GM19193 (cell line): ENCODE data around the gene PLAC1.

Experiments
- POLR2A ChIP-seq: IDR thresholded peaks from 4 replicates; pipeline ENCODE4 v1.6.1; 2011; ENCODE audit not compliant: insufficient read depth, insufficient read length; ENCODE audit errors: extremely low read depth

PLAC1 gene

GRCh38 chrX:134658002-134658759 lies at the start of gene PLAC1:
Gene PLAC1 (minus strand): TSS chrX:134658471. CDS start chrX:134566682, 91,789 bp downstream.
- TF ChIP-seq POLR2A, result no peak

GRCh38 chrX:134706138-134706537 lies 47.9 kb upstream of the PLAC1 start:
- TF ChIP-seq POLR2A, result no peak

- TF ChIP-seq POLR2A, result no peak
Observed at GRCh38 chrX:134695999-134696398, 37.7 kb upstream of the PLAC1 start.

- TF ChIP-seq POLR2A, result no peak
Observed at GRCh38 chrX:134694333-134695322, 36.4 kb upstream of the PLAC1 start.

GRCh38 chrX:134693644-134694043 lies 35.4 kb upstream of the PLAC1 start:
- TF ChIP-seq POLR2A, result no peak

- TF ChIP-seq POLR2A, result no peak
Observed at GRCh38 chrX:134692990-134693389, 34.7 kb upstream of the PLAC1 start.

- no peak for TF ChIP-seq POLR2A
Observed at GRCh38 chrX:134692233-134692632, 34.0 kb upstream of the PLAC1 start.

- TF ChIP-seq POLR2A, result no peak
Observed at GRCh38 chrX:134691453-134691852, 33.2 kb upstream of the PLAC1 start.

- TF ChIP-seq POLR2A, result no peak
Observed at GRCh38 chrX:134688839-134689238, 30.6 kb upstream of the PLAC1 start.

- no peak for TF ChIP-seq POLR2A
Observed at GRCh38 chrX:134688031-134688823, 30.0 kb upstream of the PLAC1 start.

- TF ChIP-seq POLR2A, result no peak
Observed at GRCh38 chrX:134685668-134686067, 27.4 kb upstream of the PLAC1 start.

- no peak for TF ChIP-seq POLR2A
Observed at GRCh38 chrX:134684956-134685355, 26.7 kb upstream of the PLAC1 start.

- TF ChIP-seq POLR2A, result no peak
Observed at GRCh38 chrX:134683351-134684005, 25.2 kb upstream of the PLAC1 start.

- TF ChIP-seq POLR2A, result no peak
Observed at GRCh38 chrX:134682081-134682480, 23.8 kb upstream of the PLAC1 start.

GRCh38 chrX:134679644-134680043 lies 21.4 kb upstream of the PLAC1 start:
- no peak for TF ChIP-seq POLR2A

- TF ChIP-seq POLR2A, result no peak
Observed at GRCh38 chrX:134679221-134679620, 20.9 kb upstream of the PLAC1 start.
